Stimulated activated CD8-positive, alpha-beta memory T cell treated with anti-CD3 and anti-CD28 coated beads, Interleukin-15, amount 100 ng/mL, for 1 hour (primary cell): Measurements from ENCODE around the gene REPIN1.

Experiments
- DNase-seq: peaks from one replicate; pipeline ENCODE4 v3.0.0-alpha.2; 2020; ENCODE audit warnings: low read depth

REPIN1 gene

DNA sequence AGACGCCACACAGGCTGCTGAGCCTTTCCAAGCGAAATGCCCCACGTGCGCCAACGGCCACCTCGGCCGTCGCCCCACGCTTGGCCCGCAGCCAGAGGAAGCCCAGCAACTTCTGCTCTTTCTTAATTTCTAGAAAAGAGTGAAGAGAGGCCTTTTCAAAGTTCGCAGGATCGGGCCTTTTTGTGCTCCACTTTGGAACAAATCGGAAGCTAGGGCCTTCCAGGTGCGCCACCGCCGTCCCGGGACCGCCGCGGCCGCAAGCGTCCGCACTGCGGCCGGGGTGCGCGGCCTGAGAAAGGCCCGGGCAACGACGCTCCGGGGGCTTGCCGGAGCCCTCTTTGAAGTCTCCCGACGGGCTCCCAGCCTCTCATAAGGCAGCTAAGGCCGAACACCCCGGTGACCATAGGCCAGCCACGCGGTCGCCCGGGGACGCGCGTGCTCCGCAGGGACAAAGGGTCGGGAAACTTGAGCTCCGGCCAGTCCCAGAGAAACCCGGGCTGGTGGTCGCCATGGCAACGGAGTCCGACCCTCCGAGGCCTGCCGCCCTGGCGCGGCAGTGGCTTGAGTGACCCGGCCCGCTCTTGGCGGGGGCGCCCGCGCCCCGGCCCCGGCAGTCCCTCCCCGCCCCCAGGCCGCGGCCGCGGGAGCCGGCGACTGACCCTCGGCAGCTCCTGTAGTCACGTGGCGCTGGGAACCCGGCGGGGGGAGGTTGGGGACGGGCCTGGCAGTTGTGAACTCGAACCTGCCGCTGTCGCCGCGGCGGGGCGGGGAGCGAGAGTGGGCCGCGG, at the start of gene REPIN1:
Gene REPIN1, plus strand, starts transcription at position 727 of the 788 bp plus-strand sequence. CDS start 890 bp downstream, outside the sequence.
- peak; percentile 52 for DNase-seq

DNA sequence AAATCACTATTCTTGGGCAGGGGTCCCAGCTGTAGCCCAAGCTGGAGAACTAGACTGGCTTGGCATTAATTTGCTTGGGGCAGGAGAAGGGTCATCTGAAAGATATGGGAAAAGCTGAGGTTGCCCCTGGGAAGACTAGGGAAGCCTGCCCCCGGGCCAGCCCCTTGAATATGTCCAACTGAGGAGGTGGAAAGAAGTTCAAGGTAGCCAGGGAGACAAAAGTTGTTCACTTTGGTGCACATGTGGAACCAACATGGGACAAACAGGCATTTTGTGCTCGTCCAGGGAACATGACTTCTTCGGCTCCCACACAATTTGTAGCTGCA, 46.9 kb upstream of the REPIN1 start:
- no peak for DNase-seq

DNA sequence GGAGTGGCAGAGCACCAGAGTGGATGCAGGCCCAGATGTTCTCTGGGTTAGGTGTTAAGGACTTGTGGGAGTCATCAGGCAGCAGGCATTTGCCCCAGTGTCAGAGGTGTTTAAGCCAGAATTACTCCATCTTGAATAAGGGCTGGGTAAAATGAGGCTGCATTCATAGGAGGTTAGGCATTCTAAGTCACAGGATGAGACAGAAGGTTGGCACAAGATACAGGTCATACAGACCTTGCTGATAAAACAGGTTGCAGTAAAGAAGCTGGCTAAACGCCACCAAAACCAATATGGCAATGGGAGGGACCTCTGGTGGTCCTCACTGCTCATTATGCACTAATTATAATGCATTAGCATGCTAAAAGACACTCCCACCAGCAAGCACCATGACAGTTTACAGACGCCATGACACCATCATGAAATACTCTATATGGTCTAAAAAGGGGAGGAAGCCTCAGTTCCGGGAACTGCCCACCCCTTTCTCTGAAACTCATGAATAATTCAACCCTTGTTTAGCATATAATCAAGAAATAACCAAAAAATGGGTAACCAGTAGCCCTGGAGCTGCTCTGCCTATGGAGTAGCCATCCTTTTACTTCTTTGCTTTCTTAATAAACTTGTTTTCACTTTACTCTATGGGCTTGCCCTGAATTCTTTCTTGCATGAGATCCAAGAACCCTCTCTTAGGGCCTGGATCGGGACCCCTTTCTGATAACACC, 46.3 kb upstream of the REPIN1 start:
- peak; percentile 24 for DNase-seq

DNA sequence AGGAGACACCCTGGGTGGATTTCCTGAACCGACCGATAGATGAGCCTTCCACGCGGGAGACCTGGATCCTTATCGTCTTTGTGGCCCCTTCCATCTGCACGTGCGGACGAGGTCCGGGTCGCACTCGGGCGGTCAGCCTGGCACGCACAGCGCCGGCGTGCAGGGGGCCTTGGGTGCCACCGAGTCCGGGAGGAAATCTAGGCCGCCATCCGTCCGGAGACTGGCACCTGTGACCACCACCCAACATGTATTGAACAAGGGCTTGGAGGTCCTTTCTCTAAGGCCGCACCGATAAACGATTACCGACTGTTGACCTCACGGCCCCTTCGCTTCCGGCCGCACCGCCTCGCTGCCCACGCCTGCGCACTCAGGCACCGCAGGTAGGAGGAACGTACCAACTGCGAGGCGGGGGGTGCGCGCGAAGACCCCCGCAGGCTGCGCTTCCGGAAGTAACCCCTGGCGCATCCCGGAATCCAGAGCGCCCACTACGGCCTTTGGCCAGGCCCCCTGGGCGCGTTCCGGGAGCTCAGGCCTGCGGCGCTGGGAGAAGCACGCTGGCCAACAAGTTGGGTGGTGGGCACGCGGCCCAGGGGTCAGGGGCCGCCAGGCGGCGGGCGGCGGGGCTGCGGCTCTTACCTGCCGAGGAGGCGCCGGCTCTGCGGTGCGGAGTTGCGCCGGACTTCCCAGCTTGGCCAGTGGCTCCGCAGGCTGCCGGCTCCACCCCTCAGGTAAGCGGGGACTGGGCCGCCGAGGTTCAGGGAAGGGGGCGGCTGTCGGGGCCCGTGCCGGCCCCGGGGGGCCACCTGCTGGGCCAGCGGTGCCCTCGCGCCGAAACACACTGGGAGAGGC, 45.6 kb upstream of the REPIN1 start, which contains the start of the genes ACTR3C and LRRC61:
Gene ACTR3C, minus strand, starts transcription at position 713 of the 849 bp plus-strand sequence. CDS start 28,249 bp downstream, outside the sequence.
Gene LRRC61, plus strand, starts transcription at position 523 of the 849 bp plus-strand sequence. CDS start 13,507 bp downstream, outside the sequence.
- peak; percentile 43 for DNase-seq

DNA sequence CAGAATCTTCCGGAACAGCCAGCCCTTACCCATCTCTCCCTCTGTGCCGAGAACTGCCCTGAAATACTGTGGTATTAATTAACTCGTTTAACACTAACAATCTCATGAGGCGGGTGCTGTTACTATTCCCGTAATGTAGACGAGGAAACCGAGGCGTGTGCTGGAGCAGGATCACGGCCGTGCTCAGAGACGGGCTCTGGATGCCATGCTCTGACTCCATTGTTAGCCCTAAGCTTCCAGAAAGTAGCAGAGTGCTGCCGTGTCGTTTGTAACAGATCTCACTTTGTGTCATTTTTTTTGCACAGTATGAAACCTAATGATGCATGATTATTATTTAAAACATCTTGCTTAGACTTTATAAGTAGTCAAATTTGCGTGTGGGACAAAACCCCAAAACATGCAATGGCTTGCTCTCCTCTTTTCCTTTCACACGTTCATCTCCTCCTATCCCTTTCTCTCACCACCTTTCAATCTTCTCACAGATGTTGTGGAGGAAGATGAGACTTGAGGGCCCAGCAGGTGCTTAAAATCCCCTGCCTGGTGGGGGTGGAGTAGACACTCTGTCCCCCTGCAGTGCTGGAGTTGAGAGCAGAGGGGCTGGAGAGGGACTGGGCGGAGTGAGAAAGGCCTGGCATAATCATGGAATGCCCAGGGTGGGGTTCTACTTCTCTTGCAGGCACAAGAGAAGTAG, 44.8 kb upstream of the REPIN1 start:
- DNase-seq: no peak

DNA sequence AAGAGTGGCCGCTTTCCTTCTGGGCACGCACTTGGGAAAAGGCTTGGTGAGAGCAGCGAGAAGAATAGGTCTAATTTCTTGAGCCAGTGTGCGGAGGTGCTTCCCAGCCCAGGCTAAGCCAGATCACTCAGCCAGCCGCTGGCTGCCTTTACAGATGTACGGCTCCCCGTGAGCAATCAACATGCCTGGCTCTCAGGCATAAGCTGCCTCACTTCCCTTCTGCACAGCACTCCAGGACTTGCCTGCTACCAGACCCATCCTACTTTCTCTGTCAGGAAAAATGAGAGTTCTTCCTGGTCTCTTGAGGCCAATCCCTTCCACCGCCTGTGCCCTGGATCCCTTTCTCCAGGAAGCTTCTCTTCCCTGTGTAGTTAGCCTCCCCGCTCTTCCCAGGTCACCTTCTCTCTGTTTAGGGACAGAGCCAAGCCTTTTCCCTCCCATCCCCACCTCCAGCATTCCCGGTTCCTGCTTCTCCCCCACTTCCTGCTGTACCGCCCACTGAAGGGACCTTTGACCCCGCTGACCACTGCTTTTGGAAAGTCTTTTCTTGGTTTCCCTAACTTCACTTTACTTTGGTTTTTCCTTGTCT, 44.2 kb upstream of the REPIN1 start:
- DNase-seq: no peak

DNA sequence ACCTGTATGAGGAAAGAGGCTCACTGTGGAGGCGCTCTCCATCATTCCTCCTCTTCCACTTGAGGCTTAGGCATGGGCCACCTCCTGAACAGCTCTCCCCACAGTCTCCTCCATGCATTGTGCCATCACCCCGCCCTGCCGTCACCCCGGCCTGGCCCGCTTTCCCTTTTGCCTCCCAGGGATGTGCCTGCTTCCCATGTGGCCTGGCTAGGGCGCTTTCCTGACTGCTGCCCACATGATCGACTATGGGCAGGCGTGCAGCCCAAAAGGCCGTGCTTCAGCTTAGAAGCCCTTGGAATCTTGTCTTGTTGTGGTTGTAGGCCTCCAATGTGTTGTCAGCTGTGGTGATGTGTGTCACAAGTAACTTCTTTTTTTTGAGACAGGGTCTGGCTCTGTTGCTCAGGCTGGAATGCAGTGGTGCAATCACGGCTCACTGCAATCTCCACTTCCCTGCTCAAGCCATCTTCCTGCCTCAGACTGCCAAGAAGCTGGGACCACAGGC, 43.5 kb upstream of the REPIN1 start:
- no peak for DNase-seq

DNA sequence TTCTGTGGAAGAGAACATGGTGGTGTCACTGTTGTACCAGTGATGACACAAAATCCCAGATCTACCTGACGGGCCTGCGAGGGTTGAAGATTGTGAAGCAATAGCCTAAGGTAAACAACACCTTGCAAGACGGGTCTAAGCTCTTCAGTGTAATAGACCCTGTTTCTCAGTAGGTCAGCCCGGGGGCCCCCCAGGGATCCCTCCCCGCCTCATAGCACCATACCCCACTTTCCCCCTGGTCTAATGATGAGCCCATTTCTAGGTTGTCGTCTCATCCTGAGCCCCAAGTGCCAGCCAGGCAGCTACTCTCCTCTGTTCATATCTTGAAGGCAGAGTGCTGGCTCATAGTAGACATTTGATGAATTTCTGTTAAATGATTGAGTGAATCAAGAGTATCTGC, 42.7 kb upstream of the REPIN1 start:
- DNase-seq: no peak

DNA sequence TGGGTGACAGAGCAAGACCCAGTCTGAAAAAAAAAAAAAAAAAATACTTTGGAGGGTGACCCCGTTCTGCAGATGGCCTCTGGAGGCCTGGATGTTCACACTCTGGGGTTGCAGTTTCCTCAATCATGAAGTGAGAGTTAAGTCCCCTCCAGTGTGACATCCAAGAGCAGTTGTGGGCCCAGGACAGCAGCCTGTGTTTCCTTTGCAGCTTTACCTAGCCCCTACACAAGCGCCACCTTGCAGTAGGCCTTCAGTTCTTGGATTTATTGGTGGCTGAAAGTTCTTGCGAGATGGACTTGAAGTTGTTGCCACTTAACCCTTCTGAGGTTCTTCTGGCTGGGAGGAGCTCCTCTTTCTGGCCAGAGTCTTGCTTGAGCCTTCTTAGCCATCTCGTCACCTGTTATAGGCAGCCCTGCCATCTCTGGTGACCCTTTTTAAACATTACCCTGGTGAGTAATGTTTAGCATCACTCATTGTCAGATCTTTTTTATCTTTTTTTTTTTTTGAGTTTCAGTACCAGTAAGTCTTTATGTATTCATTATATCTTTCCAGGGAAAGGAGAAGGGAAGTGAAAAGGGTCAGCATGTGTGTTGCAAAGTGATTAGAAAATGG, 41.9 kb upstream of the REPIN1 start:
- no peak for DNase-seq

DNA sequence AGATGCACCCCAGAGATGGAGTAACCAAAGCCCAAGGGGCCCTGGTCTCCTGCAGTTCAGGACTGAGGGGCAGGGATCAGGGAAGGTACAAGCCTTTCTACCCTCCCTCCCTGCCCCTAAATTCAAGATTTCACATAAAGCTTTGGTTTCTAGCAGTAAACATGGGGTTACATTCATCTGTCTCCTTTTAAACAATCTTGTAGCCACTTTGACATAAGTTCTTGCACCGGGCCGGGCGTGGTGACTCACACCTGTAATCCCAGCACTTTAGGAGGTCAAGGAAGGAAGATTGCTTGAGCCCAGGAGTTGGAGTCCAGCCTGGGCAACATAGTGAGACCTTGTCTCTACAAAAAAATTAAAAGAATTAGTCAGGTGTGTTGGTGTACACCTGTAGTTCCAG, 41.3 kb upstream of the REPIN1 start:
- no peak for DNase-seq

DNA sequence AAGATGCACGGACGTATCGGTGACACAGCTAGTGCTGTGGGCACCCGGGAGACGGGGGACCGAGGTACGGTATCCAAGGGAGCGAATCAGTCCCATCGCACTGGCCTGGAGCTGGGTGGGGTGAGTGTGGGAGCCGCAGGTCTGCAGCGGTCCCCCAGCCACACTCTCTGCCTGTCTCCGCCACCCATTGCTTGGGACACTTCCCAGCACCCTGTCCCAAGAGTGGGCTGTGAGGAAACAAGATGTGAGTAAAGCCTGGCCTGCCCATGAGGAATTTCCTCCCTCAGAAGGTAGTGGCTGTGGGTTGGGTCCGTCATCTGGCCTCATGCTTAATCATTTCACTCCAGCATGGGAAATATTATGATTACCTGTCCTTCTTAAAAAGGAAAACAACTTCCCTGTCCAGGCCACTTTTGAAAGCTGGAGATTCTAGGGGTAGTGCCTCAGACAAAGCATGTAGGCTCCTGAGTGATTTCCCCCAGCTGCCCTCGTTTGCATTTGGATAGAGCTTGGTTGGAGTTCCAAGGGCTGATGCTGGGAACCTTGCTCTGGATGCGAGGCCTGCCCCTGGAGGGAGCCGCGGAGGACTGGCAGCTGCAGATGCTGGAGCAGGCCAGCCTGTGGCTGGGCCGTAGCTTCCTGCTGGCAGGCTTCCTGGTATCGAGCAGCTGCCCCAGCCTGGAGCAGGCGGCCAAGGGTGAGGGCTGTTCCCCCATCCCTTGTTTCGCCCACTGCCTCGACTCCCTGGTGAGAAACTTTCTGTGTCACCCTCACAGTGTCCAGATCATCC, 39.1 kb upstream of the REPIN1 start:
- no peak for DNase-seq

DNA sequence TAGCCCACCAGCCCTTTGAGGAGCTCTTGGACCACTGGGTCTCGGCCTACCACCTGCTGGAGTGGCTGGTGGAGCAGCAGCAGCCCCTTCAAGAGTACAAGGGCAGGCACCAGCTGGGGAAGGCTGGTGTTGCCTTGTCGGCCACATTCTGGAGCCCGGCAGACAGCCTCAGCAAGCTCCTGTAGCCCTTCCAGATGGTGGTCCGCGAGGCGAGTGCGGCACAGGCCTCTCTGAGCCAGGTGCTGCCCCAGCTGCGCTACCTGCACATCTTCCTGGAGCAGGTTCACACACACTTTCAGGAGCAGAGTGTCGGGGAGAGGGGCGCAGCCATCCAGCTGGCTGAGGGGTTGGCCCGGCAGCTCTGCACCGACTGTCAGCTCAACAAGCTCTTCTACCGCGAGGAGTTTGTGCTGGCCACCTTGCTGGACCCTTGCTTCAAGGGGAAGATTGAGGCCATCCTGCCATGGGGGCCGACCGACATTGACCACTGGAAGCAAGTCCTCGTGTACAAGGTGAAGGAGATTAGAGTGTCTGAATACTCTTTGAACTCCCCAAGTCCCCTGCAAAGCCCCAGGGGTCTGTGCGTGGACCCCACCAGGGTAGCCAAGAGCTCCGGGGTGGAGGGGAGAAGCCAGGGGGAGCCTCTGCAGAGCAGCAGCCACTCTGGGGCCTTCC, 38.3 kb upstream of the REPIN1 start:
- DNase-seq: no peak

DNA sequence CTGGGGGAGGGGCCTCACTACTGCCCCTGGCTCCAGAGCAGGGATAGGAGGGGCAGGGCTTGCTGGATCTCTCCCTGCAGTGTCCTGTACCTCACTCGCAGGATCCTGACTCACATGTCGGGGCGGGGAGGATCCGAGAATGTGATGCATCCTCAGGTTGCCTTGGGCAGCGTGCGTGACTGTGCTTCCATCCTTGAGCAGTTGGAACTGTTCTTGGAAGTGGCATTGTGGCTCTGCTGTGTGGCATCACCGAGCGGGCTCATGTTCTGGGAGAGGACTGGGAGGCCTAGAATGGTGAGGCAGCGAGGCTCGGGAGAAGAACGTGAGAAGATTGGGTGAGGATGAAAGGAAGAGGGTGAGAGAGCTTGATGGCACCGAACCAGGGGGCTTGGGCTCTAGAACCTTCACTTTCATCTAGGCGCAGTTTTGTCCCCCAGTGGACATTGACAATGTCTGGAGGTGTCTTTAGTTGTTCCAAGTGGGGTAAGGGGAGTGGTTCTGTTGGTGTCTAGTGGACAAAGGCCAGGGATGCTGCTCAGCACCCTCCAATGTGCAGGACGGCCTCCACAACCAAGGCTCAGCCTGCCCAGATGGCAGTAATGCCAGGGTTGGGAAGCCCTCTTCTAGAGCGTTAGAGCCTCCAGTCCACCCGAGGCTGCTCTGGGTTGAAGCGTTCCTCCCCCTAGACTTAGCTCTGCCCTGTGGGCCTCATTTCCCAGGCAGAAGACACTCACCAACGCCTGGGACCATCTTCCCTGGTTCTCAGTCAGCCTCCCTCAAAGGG, 35.6 kb upstream of the REPIN1 start:
- no peak for DNase-seq

DNA sequence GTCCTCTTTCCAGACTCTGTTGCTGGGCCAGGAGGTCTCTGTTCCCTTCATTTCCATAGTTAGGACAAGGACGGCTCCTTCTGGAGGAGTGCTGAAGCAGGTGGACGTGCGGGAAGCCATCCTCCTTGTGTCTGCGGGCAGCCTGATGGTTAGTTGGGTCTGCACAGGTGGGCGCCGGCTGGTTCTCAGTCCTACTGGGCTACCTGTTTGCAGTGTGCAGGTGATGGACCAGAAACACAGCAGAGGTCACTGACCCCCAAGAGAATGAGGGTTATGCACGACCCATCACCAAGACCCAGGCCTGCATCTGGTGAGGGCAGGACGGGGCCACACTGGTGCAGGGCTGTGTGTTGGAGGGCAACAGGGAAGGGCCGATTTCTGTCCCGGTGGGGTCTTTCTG, 35.0 kb upstream of the REPIN1 start:
- no peak for DNase-seq

DNA sequence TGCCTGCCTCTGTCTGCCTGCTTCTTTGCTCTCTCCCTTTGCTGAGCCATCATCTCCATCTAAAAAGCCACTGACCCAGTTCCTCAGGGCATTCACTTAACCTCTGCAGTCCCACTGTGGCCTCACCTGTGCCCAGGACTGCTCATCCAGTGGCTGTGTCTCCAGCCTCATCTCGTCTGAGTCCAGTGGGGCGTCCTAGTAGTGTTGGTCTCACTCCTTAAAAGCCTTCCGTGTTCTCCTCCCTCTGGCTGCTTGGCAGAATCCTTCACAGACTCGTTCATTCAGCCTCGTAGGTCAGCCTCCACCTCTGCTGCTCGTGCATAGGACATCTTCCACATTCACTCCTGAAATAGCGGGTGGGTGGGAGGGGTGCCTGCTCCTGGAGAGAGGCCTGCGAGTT, 34.5 kb upstream of the REPIN1 start:
- no peak for DNase-seq

DNA sequence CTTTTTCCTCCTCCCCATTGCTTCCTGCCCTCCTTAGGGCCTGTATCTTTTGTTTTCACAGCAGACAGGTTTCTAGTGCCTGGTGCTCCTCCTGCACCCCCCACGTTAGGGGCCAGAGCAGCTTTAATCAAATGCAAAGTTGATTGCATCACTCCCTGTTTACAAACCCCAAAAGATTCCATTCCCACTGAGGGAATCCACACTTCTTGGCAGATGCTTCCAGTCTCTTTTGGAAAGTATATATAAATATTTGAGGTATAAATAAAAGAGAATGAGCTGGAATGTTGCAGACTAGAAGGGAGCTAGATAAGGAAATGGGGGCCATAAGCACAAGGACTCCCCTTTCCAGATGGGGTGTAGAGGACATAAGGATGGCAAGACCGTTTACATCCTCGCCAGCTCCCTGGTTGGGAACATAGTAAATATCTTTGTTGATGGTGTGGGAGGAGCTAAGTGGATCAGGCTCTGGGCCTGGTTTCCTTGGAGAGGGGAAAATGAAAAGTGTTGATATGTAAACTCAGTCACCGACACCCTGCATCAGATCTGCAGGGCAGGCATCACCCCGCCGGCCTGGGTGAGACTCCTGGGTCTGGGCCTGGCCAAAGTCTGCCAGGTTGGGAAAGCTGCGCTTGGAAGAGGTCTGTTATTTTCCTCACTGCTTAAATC, 33.4 kb upstream of the REPIN1 start:
- DNase-seq: no peak

DNA sequence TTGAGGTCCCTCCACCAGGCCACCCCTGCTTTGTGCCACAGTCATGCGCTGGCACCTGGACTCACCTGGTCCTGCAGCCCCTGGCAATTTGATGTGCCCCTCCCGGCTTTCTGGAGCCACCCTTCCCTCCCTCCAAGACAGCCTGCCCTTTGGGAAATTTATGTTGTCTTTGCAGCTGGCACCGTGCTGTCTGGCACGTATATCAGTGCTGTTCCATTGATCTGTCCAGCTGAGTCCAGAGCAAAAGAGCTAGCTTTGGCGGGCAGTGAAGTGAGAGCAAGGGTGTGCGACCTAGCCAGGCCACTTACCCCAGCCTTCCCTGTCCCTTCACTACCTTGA, 32.9 kb upstream of the REPIN1 start:
- DNase-seq: no peak

DNA sequence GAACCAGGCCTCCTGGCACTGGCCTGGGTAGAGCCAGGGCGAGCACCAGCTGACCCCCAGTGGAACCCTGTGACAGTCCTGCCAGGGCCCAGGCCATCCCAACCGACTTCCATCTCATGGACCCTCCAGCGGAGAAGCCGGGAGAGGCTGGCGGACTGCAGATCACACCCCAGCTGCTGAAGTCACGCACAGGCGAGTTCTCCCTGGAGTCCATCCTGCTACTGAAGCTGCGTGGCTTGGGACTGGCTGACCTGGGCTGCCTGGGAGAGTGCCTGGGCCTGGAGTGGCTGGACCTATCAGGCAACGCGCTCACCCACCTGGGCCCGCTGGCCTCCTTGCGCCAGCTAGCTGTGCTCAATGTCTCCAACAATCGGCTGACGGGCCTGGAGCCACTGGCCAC, 31.9 kb upstream of the REPIN1 start:
- DNase-seq: no peak
